ENCODE results near the gene GBGT1.

GBGT1 gene

DNA sequence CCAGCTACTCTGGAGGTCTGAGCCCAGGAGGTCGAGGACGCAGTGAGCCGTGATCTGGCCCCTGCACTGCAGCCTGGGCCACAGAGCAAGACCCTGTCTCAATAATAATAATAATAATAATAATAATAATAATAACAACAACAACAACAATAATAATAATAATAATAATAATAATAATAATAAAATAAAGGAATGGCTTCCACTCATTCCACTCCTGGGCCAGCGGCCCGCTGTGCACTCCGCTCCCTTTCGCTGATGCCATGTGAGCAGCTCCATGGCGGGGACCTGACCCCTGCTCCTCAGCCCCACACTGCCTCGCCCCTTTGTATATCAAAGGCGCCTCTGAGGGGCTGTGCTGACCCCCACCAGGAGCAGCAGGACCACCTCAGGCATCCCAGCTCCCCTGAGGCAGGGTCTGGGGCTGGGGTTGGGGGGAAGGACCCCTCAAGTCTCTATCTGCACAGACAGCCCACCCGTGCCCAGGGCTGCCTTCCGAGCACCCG, 20.0 kb downstream of the GBGT1 start:
- DNase-seq (ENCODE audit: low read depth, low spot score): no peak

DNA sequence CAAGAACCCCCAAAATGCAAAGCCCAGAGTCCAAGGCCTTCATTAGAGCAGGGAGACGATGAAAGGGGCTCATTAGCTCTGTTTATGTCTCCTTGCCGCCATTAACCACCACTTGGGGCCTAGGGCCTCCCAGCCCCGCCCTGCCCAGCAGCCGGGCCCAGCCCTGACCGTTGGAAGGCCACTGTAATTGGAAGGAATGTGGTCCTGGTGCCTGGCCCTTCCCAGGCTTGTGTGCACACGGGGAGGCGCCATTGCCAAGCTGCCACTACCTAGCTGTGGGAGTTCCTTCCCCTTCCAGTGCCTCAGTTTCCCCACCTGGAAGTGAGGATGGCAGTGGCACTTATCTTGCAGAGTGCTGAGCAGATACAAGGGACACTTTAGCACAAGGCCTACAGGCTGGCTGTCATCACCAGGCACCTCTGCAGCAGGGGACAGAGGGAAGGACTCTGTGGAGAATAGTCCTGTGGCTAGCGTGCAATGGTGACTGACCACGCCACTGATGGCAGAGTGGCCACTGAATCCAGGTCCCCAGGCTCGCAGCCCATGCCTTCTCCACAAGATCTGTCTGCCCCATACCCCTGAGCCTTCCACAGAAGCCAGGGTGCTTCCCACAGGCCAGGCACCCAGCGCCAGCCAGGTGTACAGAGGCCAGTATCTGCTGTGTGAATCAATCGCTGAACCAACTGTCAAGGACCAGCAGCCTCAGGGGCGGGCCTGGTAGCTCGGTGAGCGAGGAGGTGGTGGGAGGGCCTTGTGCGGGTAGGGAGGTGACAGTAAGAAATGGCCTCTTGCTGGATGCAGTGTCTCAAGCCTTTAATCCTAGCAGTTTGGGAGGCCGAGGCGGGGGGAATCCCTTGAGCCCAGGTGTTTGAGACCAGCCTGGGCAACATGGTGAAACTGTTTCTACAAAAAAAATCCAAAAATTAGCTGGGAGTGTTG, 20.8 kb downstream of the GBGT1 start:
- DNase-seq (ENCODE audit: low read depth, low spot score): no peak

DNA sequence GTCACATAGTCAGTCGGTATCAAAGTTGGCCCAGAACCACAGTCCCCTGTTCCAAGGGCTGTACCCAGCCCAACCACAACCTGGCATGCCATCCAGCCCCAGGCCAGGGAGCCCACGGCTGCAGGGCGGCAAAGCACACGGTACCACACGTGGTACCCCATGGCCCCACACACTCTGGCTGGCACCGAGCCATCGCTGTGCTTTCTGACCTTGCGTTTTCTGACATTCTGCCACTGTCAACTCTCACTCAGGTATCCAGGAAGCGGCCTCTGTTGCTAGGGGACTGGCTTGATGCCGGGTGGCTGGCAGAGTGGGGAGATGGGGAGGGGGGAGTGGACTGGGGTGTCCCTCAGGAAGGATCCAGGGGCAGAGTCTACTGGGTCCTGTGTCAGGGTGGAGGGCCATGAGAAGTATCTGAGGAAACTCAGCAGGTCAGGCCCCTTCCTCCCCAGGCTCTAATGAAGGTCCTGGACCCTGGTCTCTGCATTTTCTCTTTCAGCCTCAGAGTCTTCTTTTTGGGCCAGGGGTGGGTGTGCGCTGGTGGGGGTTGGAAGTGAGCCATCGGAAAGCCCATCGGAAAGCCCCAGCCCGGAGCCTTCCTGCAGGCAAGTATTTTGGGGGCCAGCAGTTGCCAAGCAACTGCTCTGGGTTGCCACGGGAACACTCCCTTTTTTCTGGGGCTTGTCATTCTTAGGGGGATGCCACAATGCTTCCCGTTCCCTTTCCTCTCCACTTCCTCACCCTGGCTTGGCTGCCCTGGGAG, 21.7 kb downstream of the GBGT1 start:
- DNase-seq (ENCODE audit: low read depth, low spot score): no peak

DNA sequence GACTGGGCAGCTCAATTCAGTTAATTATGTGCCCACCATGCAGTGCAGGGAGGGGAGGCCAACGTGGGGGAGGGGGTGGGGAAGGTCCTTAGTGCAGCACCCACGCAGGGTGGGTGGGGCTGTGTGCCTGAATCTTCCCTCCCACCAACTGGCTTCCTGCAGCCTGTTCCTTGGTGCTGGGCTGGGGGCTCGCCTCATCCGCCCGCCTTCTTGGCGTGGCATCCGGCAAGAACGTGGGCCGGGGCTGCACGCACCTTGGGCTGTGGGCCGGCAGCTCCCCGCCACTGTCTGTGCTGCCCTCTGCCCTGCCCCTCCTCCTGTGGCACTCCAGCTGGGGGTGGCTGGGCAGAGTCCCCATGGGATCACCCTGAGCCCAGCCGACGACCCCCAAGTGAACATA, 23.1 kb downstream of the GBGT1 start:
- no peak for DNase-seq (ENCODE audit: low read depth, low spot score)

DNA sequence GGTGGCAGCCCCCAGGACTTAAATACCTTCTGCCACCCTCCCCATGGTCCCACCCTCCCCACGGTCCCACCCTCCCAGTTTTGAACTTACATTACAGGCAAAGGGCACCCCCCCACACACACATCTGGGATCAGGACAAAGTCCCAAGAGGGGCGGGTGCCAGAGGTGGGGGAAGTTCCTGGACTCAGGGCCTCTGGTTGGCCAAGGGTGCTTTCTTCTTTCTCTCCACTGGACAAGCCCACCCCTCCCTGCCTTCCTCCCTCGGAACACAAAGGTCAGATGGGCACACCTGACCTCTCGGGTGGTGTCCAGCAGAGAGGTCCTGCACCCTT, 23.6 kb downstream of the GBGT1 start:
- DNase-seq (ENCODE audit: low read depth, low spot score): no peak

DNA sequence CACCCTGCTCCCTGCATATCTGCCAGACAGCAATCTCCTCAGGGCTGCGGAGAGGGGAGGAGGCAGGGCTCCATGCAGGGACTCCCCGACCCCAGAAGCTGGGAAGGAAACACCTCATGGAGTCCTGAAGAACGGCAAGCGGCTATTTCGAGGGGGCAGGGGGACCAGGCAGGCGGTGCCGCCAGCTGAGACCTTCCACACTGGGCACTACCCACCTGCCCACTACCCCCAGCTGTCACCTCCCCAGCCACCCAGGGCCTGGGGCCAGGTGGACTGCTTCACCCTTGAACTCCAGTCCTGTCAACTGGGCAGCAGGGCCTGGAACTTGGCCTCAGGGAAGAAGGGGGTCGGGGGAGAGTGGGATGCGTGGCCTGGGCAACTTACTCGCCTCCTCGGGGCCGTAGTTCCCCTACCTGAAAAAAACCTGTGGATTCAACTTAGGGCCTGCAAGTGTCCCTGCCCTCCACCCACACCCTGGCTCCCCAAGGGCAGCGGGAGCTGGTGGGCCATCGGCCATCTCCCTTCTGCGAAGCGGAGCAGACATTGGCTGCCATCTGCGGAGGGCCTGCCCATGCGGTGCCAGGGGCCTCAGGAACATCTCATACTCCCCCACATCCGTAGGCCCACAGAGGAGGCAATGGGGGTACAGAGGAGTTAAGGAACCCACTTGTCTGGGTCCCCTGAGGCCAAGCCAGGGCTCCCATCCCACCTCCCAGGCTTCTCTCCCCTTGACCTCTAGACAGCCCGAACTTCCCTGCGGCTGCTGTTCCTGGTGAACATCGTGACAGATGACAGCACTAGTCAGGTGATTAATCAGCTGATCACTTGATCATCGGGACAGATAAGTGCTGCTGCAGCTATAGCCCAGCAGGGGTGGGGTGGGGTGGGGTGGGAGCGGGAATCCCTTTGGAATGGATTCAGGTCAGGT, 24.2 kb downstream of the GBGT1 start:
- no peak for DNase-seq (ENCODE audit: low read depth, low spot score)

DNA sequence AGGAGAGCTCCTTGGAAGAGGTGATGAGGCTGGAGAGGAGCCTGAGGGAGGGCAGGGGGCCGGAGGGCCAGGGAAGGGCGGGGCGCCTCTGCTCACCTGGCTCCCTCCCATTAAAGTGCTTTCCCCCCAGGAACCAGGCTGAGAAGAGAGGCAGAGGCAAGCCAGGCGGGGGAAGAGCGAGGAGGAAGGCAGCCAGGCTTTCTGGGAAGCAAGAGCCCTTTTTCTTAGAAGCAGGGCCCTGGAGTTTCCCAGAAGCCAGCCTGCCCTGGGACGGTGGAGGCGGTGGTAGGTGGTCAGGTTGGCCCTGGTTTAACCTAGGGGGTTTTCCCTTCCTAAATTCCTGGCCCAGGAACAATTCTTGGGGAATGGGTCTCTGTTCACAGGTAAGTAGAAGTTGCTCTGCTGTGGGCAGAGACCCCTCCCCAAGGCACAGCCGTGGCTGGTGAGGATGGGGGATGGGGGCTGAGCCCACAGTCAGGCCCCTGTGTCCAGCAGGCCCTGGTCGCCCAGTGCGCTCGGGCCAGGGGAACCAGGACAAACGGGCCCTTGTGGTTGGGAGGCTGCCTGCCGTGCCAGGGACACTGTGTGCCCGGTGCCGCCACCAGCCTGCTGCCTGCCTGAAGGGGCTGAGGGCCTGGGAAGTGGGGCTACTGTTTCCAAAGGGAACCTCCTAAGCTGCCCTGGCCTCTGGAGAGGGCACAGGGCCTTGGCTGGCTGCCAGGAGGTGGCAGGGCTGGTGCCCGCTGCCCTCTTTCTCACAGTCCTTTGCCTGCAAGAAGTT, 26.1 kb downstream of the GBGT1 start:
- no peak for DNase-seq (ENCODE audit: low read depth, low spot score)

DNA sequence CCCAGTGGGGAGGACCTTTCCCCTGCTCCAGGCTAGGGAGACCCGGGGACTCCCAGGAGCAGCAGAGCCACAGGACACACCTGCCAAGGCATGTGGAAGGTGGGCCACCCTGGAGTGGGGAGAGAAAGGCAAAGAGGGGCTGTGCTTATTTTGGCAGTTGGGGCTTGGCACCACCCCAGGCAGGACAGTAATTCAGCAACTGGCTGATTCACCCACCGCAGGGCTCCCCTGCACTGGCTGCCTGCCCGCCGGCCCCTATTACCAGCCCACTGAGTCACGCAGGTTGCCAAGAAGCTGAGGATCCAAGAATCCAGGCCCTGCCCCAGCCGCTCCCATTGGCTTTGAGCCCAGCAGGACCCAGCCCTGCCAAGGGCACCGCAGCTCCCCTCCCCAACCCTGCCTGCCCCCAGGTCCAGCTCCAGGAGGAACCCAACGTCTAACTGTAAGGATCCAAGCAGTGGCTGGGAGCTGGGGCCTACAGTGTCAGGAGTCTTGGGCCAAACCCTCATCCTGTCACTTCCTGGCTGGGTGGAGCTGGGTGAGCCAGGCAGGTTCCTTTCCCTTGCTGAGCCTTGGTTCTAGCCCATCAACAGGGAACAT, 28.5 kb downstream of the GBGT1 start:
- no peak for DNase-seq (ENCODE audit: low read depth, low spot score)

DNA sequence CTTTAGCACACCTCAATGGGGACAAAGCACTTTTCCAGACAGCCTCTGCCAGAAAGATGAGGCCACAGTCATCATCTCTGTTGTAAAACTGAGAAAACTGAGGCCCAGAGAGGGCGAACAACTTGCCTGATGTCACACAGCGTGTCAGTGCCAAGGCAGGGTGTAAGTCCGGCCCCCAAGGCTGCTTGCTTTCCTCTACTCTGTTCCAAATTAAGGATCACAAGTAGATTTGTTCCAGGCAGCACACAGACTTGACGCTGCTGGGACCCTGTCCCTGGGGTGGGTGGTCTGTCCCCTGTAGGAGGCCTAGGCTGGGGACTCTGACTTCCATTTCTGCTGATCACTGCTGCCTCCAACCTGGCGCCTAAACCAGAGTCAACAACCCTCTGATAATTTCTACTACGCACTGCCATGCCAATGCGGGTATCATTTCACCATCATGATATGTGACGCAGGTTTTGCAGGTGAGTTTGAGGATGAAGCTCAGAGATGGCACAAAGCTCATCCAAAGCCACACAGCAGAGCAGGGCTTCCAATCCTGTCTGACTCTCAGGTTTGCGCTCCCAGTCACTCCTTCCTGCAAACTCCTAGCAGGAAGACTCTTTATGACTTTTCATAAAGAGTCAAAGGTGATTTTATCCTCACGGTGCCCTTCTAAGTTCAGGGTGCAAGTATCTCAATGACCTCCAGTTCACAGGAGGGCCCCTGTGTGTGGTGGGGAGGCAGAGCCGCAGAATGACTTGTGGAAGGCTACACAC, 29.1 kb downstream of the GBGT1 start:
- no peak for DNase-seq (ENCODE audit: low read depth, low spot score)

DNA sequence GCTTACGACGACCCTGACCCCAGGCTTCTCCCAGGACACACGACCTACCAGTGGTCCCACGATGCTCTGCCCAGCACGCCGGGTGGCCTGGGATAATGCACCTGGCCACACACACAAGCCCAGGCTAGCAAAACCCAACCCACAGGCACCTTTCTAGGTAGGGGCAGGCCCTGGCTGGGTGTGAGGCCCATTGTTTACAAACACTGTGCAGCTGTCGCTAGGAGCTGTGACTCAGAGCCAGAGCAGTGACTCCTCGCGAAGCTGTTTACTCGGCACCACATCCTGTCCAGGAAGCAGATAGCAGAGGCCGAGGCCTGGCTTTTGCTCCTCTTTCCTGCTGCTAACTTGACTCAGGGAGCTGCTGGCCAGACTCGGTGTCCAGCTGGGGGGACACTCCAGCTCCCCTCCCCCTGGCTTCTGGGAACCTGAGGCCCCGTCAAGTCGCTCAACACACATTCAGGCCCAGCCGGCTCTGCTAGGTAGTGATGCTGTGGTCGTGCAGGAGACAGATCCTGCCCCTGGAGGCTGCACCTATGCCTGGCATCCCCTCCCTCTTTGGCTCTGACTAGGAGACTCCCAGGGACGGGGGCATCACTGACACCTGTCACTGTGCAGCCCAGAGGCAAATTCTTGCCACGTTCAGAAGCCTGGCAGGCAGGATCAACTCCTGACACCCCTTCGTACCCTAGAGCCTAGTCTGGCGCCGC, 29.9 kb downstream of the GBGT1 start:
- DNase-seq (ENCODE audit: low read depth, low spot score): peak; percentile 67

DNA sequence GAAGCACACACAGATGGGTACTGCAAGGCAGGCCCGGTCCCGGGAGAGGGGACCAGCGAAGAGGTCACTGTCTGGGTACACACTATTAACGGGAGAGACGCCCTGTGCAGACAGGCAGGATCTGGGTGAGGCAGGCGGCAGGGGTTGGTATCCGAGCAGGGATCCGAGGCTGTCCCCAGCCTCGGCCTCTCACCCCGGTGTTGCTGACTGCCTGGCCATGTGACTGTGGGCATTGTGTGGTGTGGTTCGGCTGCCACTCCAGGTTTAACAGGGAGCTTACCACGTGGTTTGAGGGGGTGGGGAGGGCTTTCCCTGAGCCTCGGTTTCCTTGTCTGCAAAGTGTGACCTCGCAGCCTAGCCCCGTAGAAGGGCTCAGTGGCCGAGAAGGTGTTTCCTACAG, 31.5 kb downstream of the GBGT1 start:
- no peak for DNase-seq (ENCODE audit: low read depth, low spot score)

DNA sequence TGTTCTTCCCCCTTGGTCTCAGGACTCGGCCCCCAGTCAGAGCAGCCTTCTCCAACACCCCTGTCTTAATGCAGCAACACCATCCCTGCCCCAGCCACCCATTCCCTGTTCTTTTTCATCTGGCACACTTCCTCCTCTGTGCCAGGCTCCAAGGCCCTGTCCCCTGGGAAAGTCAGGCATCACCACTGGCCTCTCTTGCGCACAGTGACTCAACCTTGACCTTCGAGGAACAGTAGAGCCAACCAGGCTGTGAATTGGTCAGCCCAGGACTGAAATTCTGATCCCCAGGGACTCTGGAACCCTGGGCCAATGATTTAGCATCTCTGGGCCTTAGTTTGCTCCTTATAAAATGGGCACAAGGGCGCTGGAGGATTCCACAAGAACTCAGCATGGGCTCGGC, 32.2 kb downstream of the GBGT1 start:
- DNase-seq (ENCODE audit: low read depth, low spot score): no peak

DNA sequence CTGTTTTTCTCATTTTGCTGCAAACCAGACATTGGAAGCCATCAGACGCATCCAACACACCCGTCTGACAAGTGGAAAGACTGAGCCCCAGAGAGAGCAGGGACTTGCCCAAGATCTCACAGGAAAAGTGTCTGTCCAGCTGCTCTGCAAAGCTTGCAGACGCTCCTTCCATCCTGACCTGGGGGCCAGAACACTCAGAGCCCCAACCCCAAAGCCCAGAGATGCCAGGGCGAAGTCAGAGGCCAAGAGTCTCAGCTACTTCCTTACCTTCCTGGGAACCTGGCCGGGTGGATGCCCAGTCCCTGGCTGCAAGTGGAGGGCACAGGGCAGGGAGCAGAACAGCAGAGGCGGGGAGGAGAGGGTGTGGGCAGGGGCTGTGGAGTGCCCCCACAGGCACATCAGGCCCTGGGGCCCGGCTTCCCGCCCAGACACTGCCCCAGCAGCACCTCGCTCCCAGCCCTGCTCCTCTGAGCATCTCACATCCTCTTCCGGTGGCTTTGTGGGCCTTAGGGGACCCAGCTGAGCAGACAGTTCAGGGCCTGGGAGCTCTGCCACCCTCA, 32.9 kb downstream of the GBGT1 start:
- DNase-seq (ENCODE audit: low read depth, low spot score): no peak

DNA sequence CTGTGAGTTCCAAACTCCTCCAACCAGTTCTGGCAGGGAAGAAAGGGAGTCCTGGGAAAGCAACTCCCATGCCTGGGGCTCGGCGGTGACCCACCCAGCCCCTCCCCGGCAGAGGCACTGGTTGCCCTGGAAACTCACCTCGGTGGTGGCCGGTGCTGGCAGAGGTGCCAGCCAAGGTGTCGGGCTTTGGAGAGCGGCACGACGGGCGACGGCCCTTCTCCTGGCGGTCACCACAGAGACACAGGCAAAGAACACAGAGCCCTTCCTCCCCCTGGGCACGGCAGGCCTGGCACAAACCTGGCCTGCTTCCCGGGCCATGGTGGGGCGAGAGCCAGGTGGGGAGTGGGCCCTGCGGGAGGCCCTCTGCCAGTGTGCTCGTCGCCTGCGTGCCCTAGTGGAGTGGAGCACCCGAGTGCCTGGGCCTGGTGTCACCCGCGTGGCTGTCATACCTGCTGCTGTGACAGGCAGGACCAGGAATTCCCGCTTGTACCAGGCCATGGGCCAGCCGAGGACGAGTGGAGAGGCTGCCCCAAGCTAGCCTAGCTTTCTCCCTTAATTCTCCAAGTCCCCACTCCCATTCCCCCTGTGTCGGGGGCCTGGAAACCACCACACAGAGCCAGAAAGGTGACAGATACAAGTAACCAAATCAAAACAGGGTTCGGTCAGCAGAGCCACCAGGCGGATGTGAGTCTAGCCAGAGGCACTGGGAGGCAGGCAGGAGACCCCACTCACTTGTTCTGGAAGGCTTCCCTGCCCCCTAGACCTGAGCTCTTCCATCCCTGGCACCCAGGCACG, 34.5 kb downstream of the GBGT1 start:
- no peak for DNase-seq (ENCODE audit: low read depth, low spot score)

DNA sequence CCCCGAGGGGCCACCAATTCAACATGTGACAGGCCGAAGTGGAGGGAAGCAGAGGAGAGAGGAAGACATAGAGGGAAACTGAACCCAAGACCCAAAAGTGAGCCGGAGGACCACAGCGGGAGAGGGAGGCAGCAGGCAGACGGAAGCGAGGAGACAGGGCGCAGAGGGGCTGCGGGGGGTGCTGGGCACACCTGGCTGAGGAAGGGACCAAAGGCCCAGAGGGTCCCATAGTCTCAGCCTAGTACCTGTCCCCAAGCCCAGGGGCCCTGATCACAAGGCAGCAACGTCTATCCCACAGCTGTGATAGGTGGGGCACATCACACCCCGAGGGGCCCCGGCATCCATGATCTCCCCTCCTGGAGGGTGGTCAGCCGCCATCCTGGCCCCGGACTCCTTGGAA, 35.6 kb downstream of the GBGT1 start:
- no peak for DNase-seq (ENCODE audit: low read depth, low spot score)

DNA sequence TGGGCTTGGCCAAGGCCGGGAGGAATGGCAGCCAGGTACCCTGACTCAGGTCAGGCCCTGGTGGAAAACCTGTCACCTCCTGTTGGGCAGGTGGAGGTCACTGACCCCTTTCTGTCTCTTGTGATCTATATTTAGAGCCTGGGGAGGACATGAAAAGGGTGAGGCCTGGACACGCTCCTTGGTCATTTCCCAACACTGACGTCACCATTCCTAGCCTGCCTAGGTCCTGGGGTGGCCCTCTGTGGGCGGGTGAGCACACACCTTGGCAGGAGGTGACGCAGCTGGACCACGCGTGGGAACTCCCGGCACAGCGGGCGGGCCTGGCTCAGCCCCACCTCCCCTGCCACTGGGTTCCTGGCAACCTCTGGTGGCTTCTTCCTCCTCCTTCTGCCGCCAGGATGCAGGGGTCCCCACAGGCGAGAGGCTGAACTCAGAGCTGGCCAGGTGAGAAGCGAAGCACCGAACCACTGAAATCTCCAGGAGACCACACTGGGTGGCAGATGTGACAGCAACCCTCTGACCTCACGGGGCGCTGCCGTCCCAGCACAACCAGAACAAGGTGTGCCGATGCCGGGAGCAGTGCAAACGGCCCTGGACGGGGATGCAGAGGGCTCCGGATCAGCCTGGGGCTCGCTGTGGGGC, 36.3 kb downstream of the GBGT1 start:
- no peak for DNase-seq (ENCODE audit: low read depth, low spot score)

DNA sequence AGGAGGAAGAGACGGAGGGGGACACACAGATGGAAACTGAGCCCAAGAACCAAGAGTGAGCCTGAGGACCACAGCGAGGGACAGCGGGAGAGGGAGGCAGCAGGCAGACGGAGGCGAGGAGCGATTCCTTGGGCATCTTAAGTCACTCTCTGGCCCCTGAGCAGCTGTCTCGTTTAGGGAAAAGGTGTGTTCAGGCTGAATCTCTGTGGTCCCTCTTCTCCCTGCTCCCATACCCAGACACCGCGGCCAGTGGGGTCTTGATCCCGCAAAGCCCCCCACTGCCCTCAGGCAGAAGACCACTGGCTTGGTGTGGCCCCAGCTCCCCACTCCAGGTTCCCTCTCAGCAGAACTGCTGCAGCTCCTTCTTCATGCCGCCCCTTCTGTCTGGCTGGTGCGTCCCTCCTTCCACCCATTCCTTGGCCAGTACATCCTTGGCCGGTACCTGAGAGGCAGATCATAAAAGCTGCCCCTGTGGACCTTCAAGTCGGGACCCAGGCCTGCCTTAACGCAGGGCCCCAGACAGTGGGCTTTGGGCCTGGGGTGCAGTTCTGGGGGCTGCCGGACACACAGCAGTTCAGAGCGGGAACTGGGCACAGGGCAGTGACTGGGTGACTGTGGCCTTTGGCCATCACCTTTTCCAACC, 36.9 kb downstream of the GBGT1 start:
- no peak for DNase-seq (ENCODE audit: low read depth, low spot score)

All from smooth muscle cell of the brain vasculature (primary cell).